ENCODE results near the gene BMP8A.

BMP8A gene

DNA sequence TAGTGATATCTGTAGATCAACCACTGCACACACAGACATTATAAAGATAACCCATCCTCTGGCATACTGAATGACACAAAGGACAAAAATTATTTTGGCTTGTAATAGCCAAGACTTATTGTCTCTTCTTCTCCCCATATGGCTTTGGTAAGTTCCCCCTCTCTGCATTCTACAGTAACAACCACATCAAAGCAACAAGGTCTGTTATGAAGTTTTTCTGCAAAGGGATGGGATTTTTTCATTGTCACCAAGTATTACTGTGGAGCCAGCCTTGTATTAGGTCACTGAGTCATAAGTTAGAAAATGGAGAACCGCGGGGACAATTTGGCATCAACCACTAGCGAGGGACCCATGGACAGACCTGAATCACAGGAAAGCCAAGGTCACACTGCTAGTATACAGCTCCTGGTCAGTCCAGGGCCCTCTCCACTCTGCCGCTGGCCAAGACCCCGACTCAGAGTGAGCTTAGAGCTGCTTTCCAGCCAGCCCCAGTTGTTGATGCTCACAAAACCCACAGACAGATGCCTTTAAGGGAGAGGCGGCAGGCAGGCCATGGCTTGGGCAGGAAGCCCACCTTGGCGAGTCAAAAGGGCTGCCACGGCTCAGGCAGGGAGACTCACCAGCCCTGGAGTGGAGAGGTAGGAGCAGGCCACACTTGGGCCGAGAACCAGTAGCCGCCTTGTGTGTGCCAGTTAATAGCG lies 79.2 kb downstream of the BMP8A start:
- DNase-seq (ENCODE audit: low read depth in 2 of 2): no peak

DNA sequence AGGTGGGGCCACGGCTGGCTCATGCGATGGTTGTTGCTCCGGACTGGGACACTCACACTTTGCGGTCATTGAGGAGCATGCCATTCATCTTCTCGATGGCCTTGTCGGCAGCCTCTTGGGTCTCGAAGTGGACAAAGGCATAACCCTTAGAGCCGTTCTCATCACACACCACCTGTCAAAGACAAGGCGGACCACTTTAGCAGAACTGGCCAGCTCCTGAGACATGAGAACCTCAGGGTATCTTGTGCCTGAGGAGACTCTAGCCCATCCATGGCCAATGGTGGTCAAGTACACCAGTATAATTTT lies 79.7 kb downstream of the BMP8A start:
- no peak for DNase-seq (ENCODE audit: low read depth in 2 of 2)

DNA sequence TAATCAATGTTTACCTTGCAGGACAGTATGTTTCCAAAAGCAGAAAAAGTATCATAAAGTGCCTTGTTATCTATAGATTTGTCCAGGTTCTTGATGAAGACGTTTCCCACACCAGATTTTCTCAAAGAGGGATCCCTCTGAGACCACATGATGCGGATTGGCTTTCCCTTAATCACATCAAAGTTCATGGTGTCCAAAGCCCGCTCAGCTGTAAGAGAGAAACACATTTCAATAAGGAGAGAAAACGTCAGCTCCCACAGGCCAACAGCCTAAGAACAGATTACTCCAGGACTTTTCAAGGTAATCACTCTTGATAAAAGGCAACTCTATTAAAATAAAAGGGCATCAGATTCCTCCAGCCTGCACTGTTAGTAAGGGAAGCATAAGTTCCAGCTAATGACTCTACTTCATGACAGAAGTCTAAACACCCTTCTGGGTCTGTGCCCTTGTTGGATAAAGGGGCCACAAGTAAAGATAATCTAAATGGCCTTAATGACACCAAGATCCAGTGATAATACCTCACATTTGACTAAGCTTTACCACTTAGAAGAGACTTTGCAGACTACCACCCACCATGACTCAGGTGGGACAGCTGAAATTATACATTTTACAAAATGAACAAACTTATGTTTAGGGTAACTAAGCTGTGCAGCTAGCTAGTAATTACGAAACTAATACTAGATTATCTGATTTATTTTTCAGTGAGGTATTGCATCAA lies 81.1 kb downstream of the BMP8A start:
- DNase-seq (ENCODE audit: low read depth in 2 of 2): no peak

DNA sequence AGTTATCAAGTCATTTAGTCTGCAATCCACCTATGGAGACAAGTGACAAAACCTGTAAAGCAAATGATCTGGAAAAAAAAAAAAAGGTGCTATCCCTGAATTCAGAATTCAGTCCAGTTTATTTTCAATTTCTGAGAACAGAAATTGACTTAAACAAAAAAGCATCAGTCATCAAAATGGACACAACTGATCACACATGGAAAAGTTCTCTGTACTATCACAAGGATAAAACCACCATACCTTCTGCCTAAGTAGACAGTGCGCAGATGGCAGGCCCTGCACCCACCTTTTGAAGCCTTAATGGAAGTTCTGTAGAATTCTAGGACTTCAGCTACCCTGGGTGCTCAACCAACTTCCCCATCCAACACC lies 81.6 kb downstream of the BMP8A start:
- DNase-seq (ENCODE audit: low read depth in 2 of 2): no peak

DNA sequence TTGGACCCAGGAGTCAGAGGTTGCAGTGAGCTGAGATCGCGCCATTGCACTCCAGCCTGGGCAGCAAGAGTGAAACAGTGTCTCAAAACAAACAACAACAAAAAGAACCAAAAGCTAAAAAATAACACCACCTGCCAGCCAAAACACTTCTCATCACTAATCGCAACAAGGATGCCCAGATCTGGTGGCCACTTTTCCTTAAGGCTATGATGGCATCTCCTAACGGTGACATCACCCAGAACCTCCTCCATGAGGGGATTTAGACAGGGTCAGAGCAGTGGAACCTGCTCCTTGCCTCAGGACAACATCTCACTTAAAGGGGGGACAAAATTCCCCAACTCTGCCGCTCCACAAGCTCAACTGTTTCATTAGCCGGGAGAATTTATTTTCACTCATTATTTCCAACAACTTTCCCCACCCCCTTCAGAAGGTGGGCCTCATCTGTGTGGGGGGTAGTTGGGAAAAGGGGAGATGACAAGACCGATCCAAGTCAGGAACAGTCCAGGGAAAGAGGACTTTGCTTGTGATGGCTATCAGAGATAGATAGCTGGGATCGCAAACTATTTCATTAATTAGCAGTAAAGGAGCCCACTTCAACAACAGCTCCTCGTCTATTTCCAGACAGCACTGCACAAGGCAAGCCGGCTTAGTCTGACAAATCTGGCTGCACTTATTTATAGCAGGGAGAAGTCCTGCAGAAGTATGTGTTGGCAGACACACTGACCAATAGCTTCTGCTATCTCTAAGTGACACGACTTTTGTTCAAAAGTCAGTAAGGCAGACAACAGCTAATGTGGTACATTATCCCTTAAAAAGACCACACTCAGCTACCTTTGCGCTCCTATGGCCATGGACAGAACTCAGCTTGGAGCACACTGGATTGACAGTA lies 82.5 kb downstream of the BMP8A start:
- no peak for DNase-seq (ENCODE audit: low read depth in 2 of 2)

DNA sequence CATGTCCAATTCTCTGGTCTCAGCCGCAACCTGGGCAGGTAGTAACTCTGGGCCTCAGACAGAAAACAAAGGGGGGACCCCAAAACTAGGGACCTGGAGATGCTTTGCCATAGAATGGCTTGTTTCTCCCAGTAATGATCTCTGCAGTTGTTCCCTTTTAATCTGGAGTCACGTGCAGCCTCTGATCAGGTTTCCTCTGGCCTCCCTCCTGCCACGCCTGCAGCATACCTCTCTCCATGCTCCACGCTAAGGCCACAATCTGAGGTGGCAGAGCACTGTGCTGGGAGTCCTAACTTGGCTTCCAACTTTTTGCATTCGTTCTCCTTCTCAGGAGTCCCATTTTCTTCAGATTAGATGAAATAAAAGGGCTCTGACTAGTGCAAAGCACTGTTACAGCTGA lies 83.2 kb downstream of the BMP8A start:
- no peak for DNase-seq (ENCODE audit: low read depth in 2 of 2)

Data from stimulated activated CD4-positive, alpha-beta T cell treated with anti-CD3 and anti-CD28 coated beads, Interleukin-12 subunit alpha, Interleukin-12 subunit beta, amount 100 ng/mL, for 24 hours (primary cell).